Pancreas (tissue), 10 donors: ENCODE results near the gene BCR. TPM values are rescaled to one million over a fixed set of nuclear protein-coding genes. Genes with fewer than 3 reads are reported as not detected.
A peak's percentile ranks its signal among the peaks of the same experiment; 100 is the strongest.
"Not testable (repeated sequence)": the region's sequence is repeated elsewhere in the genome, so short reads cannot be mapped to it uniquely, and the experiment has no call there.

ENCODE experiments used
- ATAC-seq, 4 donors: fragments of 200-7000 bp; cut with Tn5 transposase; one replicate each; pipeline versions ENCODE4 v1.8.0 to v1.9.1; 2020; ENCODE audit warnings: mild to moderate bottlenecking in 4 of 4, moderate library complexity in 4 of 4
- DNase-seq, 6 donors: peaks; one replicate each; pipeline ENCODE4 v3.0.0-alpha.2; 2020
- FAIRE-seq: peaks from 2 replicates; lab custom pipeline; 2012; peaks lifted over from hg19 to GRCh38; lab: Jason Lieb, UNC
- H3K27ac ChIP-seq, 4 donors: fragments of 200-600 bp; sonication (generic); 1 replicate in 3 of 4; 2 replicates in 1 of 4; pipeline versions ENCODE4 v1.5.0 to v1.8.0; 2020
- H3K27me3 ChIP-seq, 4 donors: fragments of 200-600 bp; one replicate each; pipeline ENCODE4 v1.8.0; 2021
- H3K36me3 ChIP-seq, 3 donors: fragments of 200-600 bp; sonication (generic) in 1 of 3; one replicate each; pipeline versions ENCODE4 v1.5.0 to v1.8.0; 2020 to 2021
- H3K4me1 ChIP-seq, 3 donors: fragments of 200-600 bp; one replicate each; pipeline ENCODE4 v1.8.0; 2021
- H3K4me3 ChIP-seq, 4 donors: fragments of 200-600 bp; sonication (generic) in 2 of 4; one replicate each; pipeline versions ENCODE4 v1.5.0 to v1.8.0; 2020 to 2021
- H3K9me3 ChIP-seq, 4 donors: fragments of 200-600 bp; one replicate each; pipeline ENCODE4 v1.8.0; 2021
- WGBS, 2 donors: extraction: QIAGEN DNeasy Blood & Tissue Kit; methylation state at CpG; one replicate each; pipeline ENCODE4 v1.1.7; 2013; 5-methylcytosine and 5-hydroxymethylcytosine counted together
- intact Hi-C, 3 donors: fragments of 100-400 bp; cut with DNase I; formaldehyde crosslinking; loops; one replicate each; pipeline versions ENCODE4 v1.11.1 to v1.14.2; 2022
- polyA plus RNA-seq, 2 donors: library from polyadenylated mRNA; stranded (reverse); fragments of 200-250 nt; gene quantifications; one replicate each; pipeline ENCODE4 v1.2.3, GENCODE V29; 2013
- total RNA-seq, 6 donors: library from RNA; stranded (reverse); fragmentation: NEBNext Ultra II Directional in 4 of 6; extraction: Animal tissue kit (Norgen Biotek cat#: 25700) in 4 of 6; gene quantifications; one replicate each; pipeline versions ENCODE4 v1.2.1 to v1.2.4, GENCODE V29; 2021 to 2023
- TF ChIP-seq, protein P1 (sequence below), 4 donors: fragments of 200-600 bp; sonication (generic) in 3 of 4; IDR thresholded peaks; one replicate each; pipeline versions ENCODE4 v1.5.0 to v1.8.0; 2021; ENCODE audit warnings: antibody characterized with exemption in 4 of 4
- donor health status: healthy with polysubstance abuse.
- donor health status: DM: no; HTN: no; CAD: no; lungs with moderate emphysema.
- donor health status: DM: no; HTN: no; CAD: no.
- donor health status: control.
- donor health status: control.
- donor health status: Bipolar disorder and iron deficiency.
- donor health status: DM: yes; HTN: yes; CAD: no.
- donor health status: DM: no; HTN: no; CAD: no.
- donor health status: DM: no; HTN: no; CAD: no.
- donor health status: DM: yes; HTN: yes; CAD: no.

BCR gene
- total and polyA plus RNA-seq, 8 donors, result 15.5 to 35.9 (median 18.1) TPM

DNA sequence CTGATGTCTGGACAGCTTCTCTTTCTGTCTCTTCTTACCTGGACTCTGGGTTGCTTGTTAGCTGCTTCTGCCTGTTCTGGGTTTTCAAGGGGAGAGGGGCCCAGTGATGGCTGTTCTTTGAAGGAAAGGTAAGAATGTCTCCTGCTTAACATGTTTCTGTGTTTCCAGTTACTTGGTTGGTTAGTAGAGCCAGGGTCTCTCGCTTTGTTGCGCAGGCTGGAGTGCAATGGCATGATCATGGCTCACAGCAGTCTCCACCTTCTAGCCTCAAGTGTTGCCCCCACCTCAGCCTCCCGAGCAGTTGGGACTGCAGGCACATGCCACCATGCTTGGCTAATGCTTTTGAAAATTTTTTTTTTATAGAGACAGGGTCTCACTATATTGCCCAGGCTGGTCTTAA is 126.6 kb downstream of the BCR start:
- no peak for FAIRE-seq
- intact Hi-C loops, result no loop called here

DNA sequence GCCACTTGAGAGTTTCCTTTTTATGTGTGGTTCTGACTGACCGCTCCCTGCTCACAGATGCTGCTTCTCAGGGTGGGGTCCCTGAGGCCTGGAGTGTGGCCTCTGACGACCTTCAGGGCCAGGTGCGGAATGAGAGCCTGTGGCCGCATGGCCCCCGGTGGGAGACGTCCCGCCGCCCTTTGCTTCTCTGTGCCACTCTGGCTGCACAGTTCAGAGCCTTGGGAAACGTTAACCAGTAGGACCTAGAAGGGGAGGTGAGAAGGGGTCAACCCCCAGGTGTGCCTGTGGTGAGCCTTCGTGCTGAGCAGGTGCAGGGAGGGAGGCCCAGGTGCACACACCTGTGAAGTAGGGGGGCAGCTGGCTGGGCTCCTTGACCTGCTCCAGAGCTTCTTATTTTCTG is 127.2 kb downstream of the BCR start:
- peak in 1 of 6 donors; percentile 25 for DNase-seq
- intact Hi-C loops, result not testable (repeated sequence)
- WGBS, 2 donors, result 69 to 78% methylated on average over 5 to 9 of the region's 10 CpGs

More for the DNA sequence above, 126.6 kb downstream of the BCR start:
- no peaks in the 10 kb centered on the region for H3K27me3 ChIP-seq
- DNase-seq, result peak in 2 of 6 donors; percentile 7 to 20
- no peak overlapping the region for H3K27ac ChIP-seq
- no peaks in the 10 kb centered on the region for H3K4me1 ChIP-seq
- no peaks in the 10 kb centered on the region for H3K9me3 ChIP-seq
- no peak for ATAC-seq
- no peak overlapping the region for H3K4me3 ChIP-seq
- TF ChIP-seq, protein P1, sequence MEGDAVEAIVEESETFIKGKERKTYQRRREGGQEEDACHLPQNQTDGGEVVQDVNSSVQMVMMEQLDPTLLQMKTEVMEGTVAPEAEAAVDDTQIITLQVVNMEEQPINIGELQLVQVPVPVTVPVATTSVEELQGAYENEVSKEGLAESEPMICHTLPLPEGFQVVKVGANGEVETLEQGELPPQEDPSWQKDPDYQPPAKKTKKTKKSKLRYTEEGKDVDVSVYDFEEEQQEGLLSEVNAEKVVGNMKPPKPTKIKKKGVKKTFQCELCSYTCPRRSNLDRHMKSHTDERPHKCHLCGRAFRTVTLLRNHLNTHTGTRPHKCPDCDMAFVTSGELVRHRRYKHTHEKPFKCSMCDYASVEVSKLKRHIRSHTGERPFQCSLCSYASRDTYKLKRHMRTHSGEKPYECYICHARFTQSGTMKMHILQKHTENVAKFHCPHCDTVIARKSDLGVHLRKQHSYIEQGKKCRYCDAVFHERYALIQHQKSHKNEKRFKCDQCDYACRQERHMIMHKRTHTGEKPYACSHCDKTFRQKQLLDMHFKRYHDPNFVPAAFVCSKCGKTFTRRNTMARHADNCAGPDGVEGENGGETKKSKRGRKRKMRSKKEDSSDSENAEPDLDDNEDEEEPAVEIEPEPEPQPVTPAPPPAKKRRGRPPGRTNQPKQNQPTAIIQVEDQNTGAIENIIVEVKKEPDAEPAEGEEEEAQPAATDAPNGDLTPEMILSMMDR (IDR thresholded peaks at IDR 0.05), result no peak
- peaks cover 0 to 2% (median 0%) of the 10 kb centered on the region in 3 donors for H3K36me3 ChIP-seq
- WGBS, 2 donors, result 98 to 99% methylated on average over 3 of the region's 3 CpGs

GRCh38 chr22:23309261-23309660 is 129.0 kb downstream of the BCR start:
- H3K4me1 ChIP-seq, H3K27ac ChIP-seq, H3K36me3 ChIP-seq, intact Hi-C loops, FAIRE-seq, H3K4me3 ChIP-seq, H3K9me3 ChIP-seq, H3K27me3 ChIP-seq, ATAC-seq: not testable (repeated sequence)
- DNase-seq, result peak in 2 of 6 donors; percentile 6 to 33
- WGBS, 2 donors, result 94 to 97% methylated on average over 8 of the region's 12 CpGs

More for the DNA sequence above, 127.2 kb downstream of the BCR start:
- not testable (repeated sequence) for H3K4me1 ChIP-seq, H3K27ac ChIP-seq, H3K27me3 ChIP-seq, ATAC-seq, H3K9me3 ChIP-seq, FAIRE-seq, H3K4me3 ChIP-seq, H3K36me3 ChIP-seq

DNA sequence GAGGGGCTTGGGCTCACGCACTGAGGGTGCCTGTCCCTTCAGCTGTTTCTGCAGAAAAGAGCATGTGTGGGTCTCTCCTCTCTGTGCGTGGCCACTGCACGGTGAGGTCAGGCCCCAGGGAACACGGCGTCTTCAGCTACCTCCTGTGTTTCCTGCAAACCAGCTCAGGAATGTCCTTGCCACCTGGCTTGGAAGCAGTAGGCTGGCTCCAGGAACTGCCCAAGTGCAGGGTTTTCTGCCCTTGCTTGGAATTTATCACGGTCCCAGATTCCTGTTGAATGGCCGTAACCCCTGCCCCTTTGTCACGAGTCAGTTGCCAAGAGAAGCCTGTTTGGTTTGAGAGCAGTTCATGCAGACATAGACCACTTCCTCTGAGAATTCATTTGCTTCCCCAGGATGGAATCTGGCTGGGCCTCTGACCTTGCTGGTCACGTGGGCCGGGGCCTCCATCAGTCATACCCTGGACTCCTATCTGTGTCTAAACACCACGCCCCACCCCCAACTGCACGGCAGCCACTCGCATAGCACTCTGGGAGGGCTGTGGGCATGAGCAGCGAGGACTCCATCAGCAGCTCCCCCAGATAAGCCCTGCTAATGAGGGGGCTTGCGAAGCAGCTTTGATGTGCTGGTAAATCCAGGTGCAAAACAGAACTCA is 130.3 kb downstream of the BCR start:
- WGBS, 2 donors, result 76 to 83% methylated on average over 5 to 6 of the region's 15 CpGs
- intact Hi-C loops, result loop anchor here in 1 of 3 donors (10.0 kb wide), 1 partner anchor 74 kb away; no protein-coding TSS in a partner anchor
- not testable (repeated sequence) for DNase-seq, H3K4me1 ChIP-seq, H3K36me3 ChIP-seq, H3K9me3 ChIP-seq, H3K27me3 ChIP-seq, ATAC-seq, H3K4me3 ChIP-seq, FAIRE-seq, H3K27ac ChIP-seq

DNA sequence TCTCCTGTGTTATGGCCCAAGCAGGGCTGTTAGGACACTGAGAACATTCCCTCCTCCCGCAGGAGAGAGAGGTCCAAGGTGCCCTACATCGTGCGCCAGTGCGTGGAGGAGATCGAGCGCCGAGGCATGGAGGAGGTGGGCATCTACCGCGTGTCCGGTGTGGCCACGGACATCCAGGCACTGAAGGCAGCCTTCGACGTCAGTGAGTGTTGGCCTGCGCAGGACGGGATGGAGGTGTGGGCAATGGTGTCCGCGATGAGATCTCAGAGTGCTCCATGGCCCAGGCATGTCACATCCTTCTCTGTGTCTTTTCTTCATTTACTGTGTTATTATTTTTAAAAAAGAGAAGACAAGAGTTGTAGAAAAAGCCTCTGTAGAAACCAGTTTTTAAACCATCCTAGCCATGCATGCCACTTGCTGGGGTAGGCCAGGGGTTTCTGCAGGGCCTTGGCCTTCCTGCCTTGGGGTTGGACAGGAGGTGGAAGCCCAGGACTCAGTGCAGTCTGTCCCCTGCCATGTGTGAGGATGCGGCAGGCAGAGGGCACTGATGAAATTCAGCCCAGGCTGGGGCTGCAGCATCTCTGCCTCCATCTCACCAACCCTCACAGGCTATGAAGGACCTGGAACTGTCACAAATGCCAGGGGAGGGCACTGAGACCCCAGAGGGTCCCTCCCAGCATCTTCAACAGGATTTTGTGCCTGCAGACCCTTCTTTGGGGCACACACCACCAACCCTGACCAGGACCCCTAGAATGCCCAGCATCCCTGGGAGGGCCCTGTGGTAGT is 131.5 kb downstream of the BCR start:
- H3K27me3 ChIP-seq, H3K4me1 ChIP-seq, ATAC-seq, H3K4me3 ChIP-seq, FAIRE-seq, H3K27ac ChIP-seq, H3K36me3 ChIP-seq, H3K9me3 ChIP-seq: not testable (repeated sequence)
- DNase-seq, result peak in 1 of 6 donors; percentile 26
- intact Hi-C loops, result loop anchor here in 1 of 3 donors (10.0 kb wide), 1 partner anchor 73 kb away; no protein-coding TSS in a partner anchor
- 94 to 96% methylated on average over 11 to 18 of the region's 18 CpGs for WGBS, 2 donors

DNA sequence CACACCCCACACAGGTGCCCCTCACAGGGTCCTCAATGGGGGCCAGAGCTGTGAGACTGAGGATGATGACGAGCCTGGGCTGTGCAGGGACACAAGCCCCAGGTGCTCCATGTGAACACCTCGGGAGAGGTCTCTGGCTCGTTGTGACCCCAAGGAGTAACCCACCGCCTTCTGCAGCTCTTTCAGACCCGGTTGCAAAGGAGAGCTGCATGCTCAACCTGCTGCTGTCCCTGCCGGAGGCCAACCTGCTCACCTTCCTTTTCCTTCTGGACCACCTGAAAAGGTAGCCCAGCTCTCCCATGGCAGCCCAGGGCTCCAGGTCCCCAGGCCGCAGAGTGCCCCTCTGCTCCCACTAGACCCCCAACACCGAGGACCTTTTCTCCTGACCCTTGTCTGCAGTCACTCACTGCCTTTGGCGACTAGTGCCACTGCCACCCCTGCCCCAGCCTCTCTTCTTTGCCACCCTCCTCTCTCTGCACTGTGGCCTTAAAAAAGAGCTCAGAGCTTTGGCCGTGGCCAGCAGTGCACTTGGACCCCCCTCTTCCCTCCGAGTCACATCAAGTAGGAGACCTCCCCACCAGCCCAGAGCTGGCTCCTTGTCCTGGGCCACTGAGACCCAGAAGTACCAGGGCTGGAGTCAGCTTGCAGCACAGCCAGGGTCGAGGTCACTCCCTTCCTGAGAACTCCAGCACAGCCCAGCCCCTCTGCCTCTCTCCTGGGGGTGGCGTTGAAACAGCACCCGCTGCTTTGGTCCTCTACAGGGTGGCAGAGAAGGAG is 133.7 kb downstream of the BCR start:
- no peak for FAIRE-seq
- H3K36me3 ChIP-seq, result peaks cover 0 to 3% (median 0%) of the 10 kb centered on the region in 3 donors
- no peaks in the 10 kb centered on the region for H3K27me3 ChIP-seq
- WGBS, 2 donors, result 86 to 89% methylated on average over 14 of the region's 14 CpGs
- TF ChIP-seq, protein P1 (IDR thresholded peaks at IDR 0.05), result no peak
- peak in 1 of 6 donors; percentile 51 for DNase-seq
- no peaks in the 10 kb centered on the region for H3K9me3 ChIP-seq
- no peaks in the 10 kb centered on the region for H3K4me1 ChIP-seq
- intact Hi-C loops, result loop anchor here in 1 of 3 donors (10.0 kb wide), 1 partner anchor 71 kb away; no protein-coding TSS in a partner anchor
- H3K27ac ChIP-seq, result no peak overlapping the region
- no peak for ATAC-seq
- H3K4me3 ChIP-seq, result no peak overlapping the region
